ENCODE measurements around the gene KCNK3. TPM values are rescaled to one million over a fixed set of nuclear protein-coding genes. Genes with fewer than 3 reads are reported as not detected.

Gene KCNK3
- total and polyA plus RNA-seq, 9 donors = 0.76 to 78.2 (median 2.1) TPM

GRCh38 chr2:26711457-26712161 is 19.1 kb downstream of the KCNK3 start:
- TF ChIP-seq POLR2A (IDR thresholded peaks at IDR 0.05) (no peak), CTCF (IDR thresholded peaks at IDR 0.05) (no peak), EP300 (IDR thresholded peaks at IDR 0.05) (no peak)
- H3K27ac ChIP-seq = no peak overlapping the region
- no peak overlapping the region for H3K4me3 ChIP-seq
- peaks cover 6% of the 10 kb centered on the region for H3K4me1 ChIP-seq (ENCODE audit: insufficient read depth)
- H3K27me3 ChIP-seq = no peaks in the 10 kb centered on the region
- 71 to 80% (median 73%) methylated on average over 11 of the region's 11 CpGs for WGBS, 3 donors
- no peaks in the 10 kb centered on the region for H3K9me3 ChIP-seq
- intact Hi-C loops (cut with DNase I) = no loop called here
- H3K36me3 ChIP-seq = no peaks in the 10 kb centered on the region
- DNase-seq = no peak

GRCh38 chr2:26712486-26713465 is 20.3 kb downstream of the KCNK3 start:
- no peaks in the 10 kb centered on the region for H3K36me3 ChIP-seq
- H3K9me3 ChIP-seq = no peaks in the 10 kb centered on the region
- WGBS, 3 donors = 83 to 92% (median 91%) methylated on average over 11 of the region's 11 CpGs
- H3K4me3 ChIP-seq = no peak overlapping the region
- no peak for DNase-seq
- intact Hi-C loops (cut with DNase I) = no loop called here
- no peaks in the 10 kb centered on the region for H3K4me1 ChIP-seq (ENCODE audit: insufficient read depth)
- TF ChIP-seq CTCF (IDR thresholded peaks at IDR 0.05) (no peak), EP300 (IDR thresholded peaks at IDR 0.05) (no peak), POLR2A (IDR thresholded peaks at IDR 0.05) (no peak)
- H3K27me3 ChIP-seq = no peaks in the 10 kb centered on the region
- H3K27ac ChIP-seq = no peak overlapping the region

- Histone ChIP-seq H3K36me3 (no peaks in the 10 kb centered on the region), H3K27me3 (no peaks in the 10 kb centered on the region), H3K27ac (no peak overlapping the region), H3K9me3 (no peaks in the 10 kb centered on the region), H3K4me3 (no peak overlapping the region), H3K4me1 (ENCODE audit: insufficient read depth) (peaks cover 12% of the 10 kb centered on the region)
- intact Hi-C loops (cut with DNase I) = no loop called here
- TF ChIP-seq EP300 (IDR thresholded peaks at IDR 0.05) (no peak), POLR2A (IDR thresholded peaks at IDR 0.05) (no peak), CTCF (IDR thresholded peaks at IDR 0.05) (no peak)
- WGBS, 3 donors = 85 to 88% (median 86%) methylated on average over 13 of the region's 13 CpGs
- no peak for DNase-seq
Measured at GRCh38 chr2:26715528-26716270, 23.2 kb downstream of the KCNK3 start.

- H3K4me1 ChIP-seq (ENCODE audit: insufficient read depth) = peaks cover 18% of the 10 kb centered on the region
- no peak overlapping the region for H3K4me3 ChIP-seq
- no peak overlapping the region for H3K27ac ChIP-seq
- intact Hi-C loops (cut with DNase I) = no loop called here
- TF ChIP-seq POLR2A (IDR thresholded peaks at IDR 0.05) (no peak), EP300 (IDR thresholded peaks at IDR 0.05) (no peak), CTCF (IDR thresholded peaks at IDR 0.05) (no peak)
- H3K36me3 ChIP-seq = no peaks in the 10 kb centered on the region
- H3K9me3 ChIP-seq = no peaks in the 10 kb centered on the region
- DNase-seq = no peak
- WGBS, 3 donors = 96 to 99% (median 97%) methylated on average over 3 of the region's 3 CpGs
- H3K27me3 ChIP-seq = no peaks in the 10 kb centered on the region
Measured at GRCh38 chr2:26716340-26716739, 23.8 kb downstream of the KCNK3 start.

Data from ovary (tissue), 9 donors.